Psoas muscle (tissue), 8 donors: ENCODE data around the gene FNDC3A. TPM values are rescaled to one million over a fixed set of nuclear protein-coding genes. Genes with fewer than 3 reads are reported as not detected.

Experiments used
- ATAC-seq, 4 donors: fragments of 200-7000 bp; cut with Tn5 transposase; one replicate each; pipeline ENCODE4 v1.9.1; 2020; ENCODE audit warnings: moderate library complexity in 3 of 4, mild to moderate bottlenecking in 2 of 4
- DNase-seq, 2 donors: peaks; one replicate each; pipeline ENCODE4 v3.0.0-alpha.2; 2020
- H3K27ac ChIP-seq: fragments of 200-600 bp; one replicate; pipeline ENCODE4 v1.8.0; 2022
- H3K27me3 ChIP-seq, 3 donors: fragments of 200-600 bp in 1 of 3; one replicate each; pipeline versions ENCODE4 v1.6.1 to v1.8.0; 2013 to 2022; ENCODE audit warnings: low read length in 2 of 3, mild to moderate bottlenecking in 2 of 3, moderate library complexity in 1 of 3; ENCODE audit not compliant: insufficient read depth in 3 of 3
- H3K36me3 ChIP-seq, 2 donors: fragments of 200-600 bp in 1 of 2; one replicate each; pipeline versions ENCODE4 v1.6.1 to v1.8.0; 2013 to 2022; ENCODE audit warnings: low read depth in 1 of 2, mild to moderate bottlenecking in 1 of 2, moderate library complexity in 1 of 2; ENCODE audit not compliant: insufficient read depth in 1 of 2
- H3K4me1 ChIP-seq: fragments of 200-600 bp; one replicate; pipeline ENCODE4 v1.8.0; 2022
- H3K4me3 ChIP-seq: fragments of 200-600 bp; one replicate; pipeline ENCODE4 v1.8.0; 2022; ENCODE audit warnings: mild to moderate bottlenecking
- H3K9me3 ChIP-seq: fragments of 200-600 bp; one replicate; pipeline ENCODE4 v1.8.0; 2022
- CTCF ChIP-seq: fragments of 200-600 bp; IDR thresholded peaks from one replicate; pipeline ENCODE4 v1.8.0; 2022; ENCODE audit warnings: antibody characterized with exemption
- WGBS, 3 donors: extraction: QIAGEN DNeasy Blood & Tissue Kit; methylation state at CpG; one replicate each; pipeline versions ENCODE4 v1.1.6 to v1.1.7; 2013; 5-methylcytosine and 5-hydroxymethylcytosine counted together
- intact Hi-C, 2 donors: fragments of 100-400 bp; cut with DNase I; formaldehyde crosslinking; loops; one replicate each; pipeline versions ENCODE4 v1.11.0 to v1.14.2; 2022
- polyA plus RNA-seq, 3 donors: library from polyadenylated mRNA; stranded (reverse); fragments of 200-250 nt; gene quantifications; one replicate each; pipeline ENCODE4 v1.2.3, GENCODE V29; 2013
- total RNA-seq, 4 donors: library from RNA; stranded (reverse); fragmentation: NEBNext Ultra II Directional in 2 of 4; extraction: Animal tissue kit (Norgen Biotek cat#: 25700) in 2 of 4; gene quantifications; one replicate each; pipeline versions ENCODE4 v1.2.1 to v1.2.4, GENCODE V29; 2021 to 2023
- donor health status: healthy with polysubstance abuse.
- donor health status: DM: no; HTN: no; CAD: no; lungs with moderate emphysema.
- donor health status: Bipolar disorder and iron deficiency.
- donor health status: healthy.
- donor health status: DM: yes; HTN: yes; CAD: no.
- donor health status: DM: no; HTN: no; CAD: no.
- donor health status: DM: no; HTN: no; CAD: no.
- donor health status: DM: yes; HTN: yes; CAD: no.

FNDC3A gene
- total and polyA plus RNA-seq, 7 donors, result 4.4 to 18.6 (median 10.5) TPM

DNA sequence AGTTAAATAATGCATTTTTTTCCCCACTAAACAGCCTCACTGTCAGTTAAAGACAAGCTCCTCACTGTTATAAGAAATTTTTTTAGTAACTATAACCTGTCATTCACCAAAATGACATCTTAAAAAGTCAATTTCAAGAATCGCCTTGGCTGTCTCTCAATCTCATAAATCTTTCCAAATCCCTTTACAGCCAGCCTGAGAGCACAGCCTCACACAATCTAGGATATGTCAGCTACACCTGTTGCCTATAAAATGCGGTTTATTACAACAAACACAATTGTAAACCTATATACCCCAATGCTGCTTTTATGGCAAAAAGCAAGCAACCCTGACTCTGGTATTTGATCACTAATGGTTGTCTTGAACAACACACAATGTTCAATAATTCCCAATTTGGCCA, 29.5 kb upstream of the FNDC3A start:
- intact Hi-C loops, result no loop called here
- H3K27ac ChIP-seq, result no peak overlapping the region
- no peak overlapping the region for H3K4me3 ChIP-seq
- WGBS, 3 donors, result 33 to 50% (median 46%) methylated on average over 2 of the region's 2 CpGs
- no peaks in the 10 kb centered on the region for H3K4me1 ChIP-seq
- no peaks in the 10 kb centered on the region for H3K27me3 ChIP-seq
- DNase-seq, result no peak
- no peaks in the 10 kb centered on the region for H3K9me3 ChIP-seq
- no peak for TF ChIP-seq CTCF
- no peak for ATAC-seq
- H3K36me3 ChIP-seq, result no peaks in the 10 kb centered on the region

- Histone ChIP-seq H3K4me3 (no peak overlapping the region), H3K9me3 (no peaks in the 10 kb centered on the region), H3K36me3 (no peaks in the 10 kb centered on the region), H3K27me3 (no peaks in the 10 kb centered on the region), H3K4me1 (no peaks in the 10 kb centered on the region), H3K27ac (no peak overlapping the region)
- ATAC-seq (no peak), DNase-seq (no peak)
- WGBS, 3 donors, result 64 to 66% (median 66%) methylated on average over 4 of the region's 4 CpGs
- TF ChIP-seq CTCF, result no peak
- intact Hi-C loops, result no loop called here
Observed at GRCh38 chr13:48949566-48950500, 25.9 kb upstream of the FNDC3A start.

GRCh38 chr13:48950501-48950875, 25.2 kb upstream of the FNDC3A start:
- TF ChIP-seq CTCF, result no peak
- H3K9me3 ChIP-seq, result no peaks in the 10 kb centered on the region
- no peaks in the 10 kb centered on the region for H3K27me3 ChIP-seq
- no peak overlapping the region for H3K27ac ChIP-seq
- no peak for DNase-seq
- H3K36me3 ChIP-seq, result no peaks in the 10 kb centered on the region
- no peaks in the 10 kb centered on the region for H3K4me1 ChIP-seq
- WGBS, 3 donors, result 67 to 77% (median 76%) methylated on average over 1 of the region's 1 CpG
- no peak for ATAC-seq
- intact Hi-C loops, result no loop called here
- H3K4me3 ChIP-seq, result no peak overlapping the region

DNA sequence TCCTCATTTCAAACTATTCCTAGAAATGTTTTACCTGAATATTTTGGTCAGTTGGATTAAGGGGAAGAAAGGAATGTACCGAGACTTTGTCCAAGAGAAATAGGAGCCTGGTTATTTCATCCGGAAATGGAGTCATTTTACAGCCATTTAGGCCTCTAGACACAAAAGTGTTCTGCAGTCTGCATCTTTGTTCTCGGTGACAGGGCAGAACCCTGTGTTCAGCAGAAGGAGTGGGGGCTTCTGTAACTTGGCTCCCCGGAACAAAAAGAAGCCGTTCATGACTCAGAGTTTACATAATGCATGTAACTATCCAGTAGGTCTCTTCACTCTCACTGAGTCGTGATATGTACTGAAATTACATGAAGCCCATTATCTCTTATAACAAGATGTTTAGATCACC, 21.6 kb upstream of the FNDC3A start:
- DNase-seq (no peak), ATAC-seq (no peak)
- H3K9me3 ChIP-seq, result no peaks in the 10 kb centered on the region
- no peak overlapping the region for H3K4me3 ChIP-seq
- no peaks in the 10 kb centered on the region for H3K4me1 ChIP-seq
- no peaks in the 10 kb centered on the region for H3K27me3 ChIP-seq
- H3K36me3 ChIP-seq, result no peaks in the 10 kb centered on the region
- 22 to 29% (median 25%) methylated on average over 6 of the region's 6 CpGs for WGBS, 3 donors
- intact Hi-C loops, result no loop called here
- no peak overlapping the region for H3K27ac ChIP-seq
- TF ChIP-seq CTCF, result no peak
